Transverse colon (tissue), 4 donors: Measurements from ENCODE around the gene KCNH1. TPM values are rescaled to one million over a fixed set of nuclear protein-coding genes. Genes with fewer than 3 reads are reported as not detected.
"Not testable (repeated sequence)": the region's sequence is repeated elsewhere in the genome, so short reads cannot be mapped to it uniquely, and the experiment has no call there.

ENCODE experiments used
- DNase-seq: peaks from one replicate; pipeline ENCODE4 v3.0.0-alpha.2; 2019
- H3K27ac ChIP-seq, 4 donors: fragments of 200-600 bp; sonication (generic); 2 replicates each; pipeline ENCODE4 v1.5.1; 2016 to 2018; ENCODE audit warnings: inconsistent platforms in 4 of 4
- H3K27me3 ChIP-seq: fragments of 200-600 bp; sonication (generic); 2 replicates; pipeline ENCODE4 v1.5.1; 2017; ENCODE audit warnings: inconsistent platforms
- H3K36me3 ChIP-seq, 4 donors: fragments of 200-600 bp; sonication (generic); 2 replicates each; pipeline ENCODE4 v1.5.1; 2017 to 2019; ENCODE audit warnings: inconsistent platforms in 4 of 4
- H3K4me1 ChIP-seq, 4 donors: fragments of 200-600 bp; sonication (generic); 2 replicates each; pipeline ENCODE4 v1.5.1; 2017 to 2020; ENCODE audit warnings: inconsistent platforms in 4 of 4
- H3K4me3 ChIP-seq, 4 donors: fragments of 200-600 bp; sonication (generic); 1 replicate in 1 of 4; 2 replicates in 3 of 4; pipeline versions ENCODE4 v1.5.1 to v1.6.1; 2017 to 2019; ENCODE audit warnings: inconsistent platforms in 4 of 4
- H3K9me3 ChIP-seq, 2 donors: fragments of 200-600 bp; sonication (generic); 2 replicates each; pipeline ENCODE4 v1.5.1; 2017 to 2019; ENCODE audit warnings: inconsistent platforms in 2 of 2
- EP300 ChIP-seq: sonication (generic); formaldehyde crosslinking; IDR thresholded peaks from one replicate; pipeline ENCODE4 v1.6.1; 2017; ENCODE audit warnings: antibody characterized with exemption, low read depth
- POLR2A ChIP-seq: fragments of 450-650 bp; IDR thresholded peaks from one replicate; pipeline ENCODE4 v1.6.1; 2016; ENCODE audit warnings: antibody characterized with exemption, mild to moderate bottlenecking, moderate library complexity
- POLR2AphosphoS5 ChIP-seq, 3 donors: sonication (generic); formaldehyde crosslinking; IDR thresholded peaks; one replicate each; pipeline ENCODE4 v1.6.1; 2016; ENCODE audit warnings: antibody characterized with exemption in 3 of 3
- WGBS, 2 donors: methylation state at CpG; one replicate each; pipeline ENCODE4 v1.1.5; 2018; ENCODE audit warnings: low coverage in 1 of 2; 5-methylcytosine and 5-hydroxymethylcytosine counted together
- in situ Hi-C, 4 donors: fragments of 200-750 bp; cut with MboI; loops; one replicate each; pipeline versions ENCODE4 v1.15.0 to v1.15.1; 2017; ENCODE audit warnings: low sequenced_read_pairs in 3 of 4, low pct_ligation_motif_present in 1 of 4, low pct_unique_long_range_greater_than_20kb in 1 of 4
- intact Hi-C: fragments of 100-400 bp; cut with DNase I; formaldehyde crosslinking; loops from one replicate; pipeline ENCODE4 v1.15.1; 2023; ENCODE audit warnings: low total_unique reads
- total RNA-seq, 4 donors: library from RNA; depleted of rRNA; stranded (reverse); fragments of >200 nt; gene quantifications; one replicate each; pipeline ENCODE4 v1.1.0, GENCODE V29; 2016
- TF ChIP-seq, protein P1 (sequence below), 5 experiments: fragments of 200-600 bp in 3 of 5; fragments of 450-650 bp in 2 of 5; sonication (generic) in 3 of 5; IDR thresholded peaks; 1 replicate in 2 of 5; 2 replicates in 3 of 5; pipeline ENCODE4 v1.5.1; 2016 to 2017; ENCODE audit warnings: antibody characterized with exemption in 5 of 5, inconsistent platforms in 3 of 5, mild to moderate bottlenecking in 2 of 5, moderate library complexity in 1 of 5

KCNH1 gene
- total RNA-seq, 4 donors from 2014 or later = 0.55 to 9.4 (median 2.2) TPM

- no peak overlapping the region for H3K27ac ChIP-seq
- no peak for DNase-seq
- in situ Hi-C loops (no loop called here), intact Hi-C loops (no loop called here)
- H3K4me1 ChIP-seq = no peaks in the 10 kb centered on the region
- WGBS, 2 donors = 46 to 62% methylated on average over 3 to 5 of the region's 5 CpGs
- H3K4me3 ChIP-seq = no peak overlapping the region
- H3K9me3 ChIP-seq = no peaks in the 10 kb centered on the region
- TF ChIP-seq POLR2AphosphoS5 (IDR thresholded peaks at IDR 0.05) (no peak), POLR2A (no peak), EP300 (no peak)
- TF ChIP-seq, protein P1, sequence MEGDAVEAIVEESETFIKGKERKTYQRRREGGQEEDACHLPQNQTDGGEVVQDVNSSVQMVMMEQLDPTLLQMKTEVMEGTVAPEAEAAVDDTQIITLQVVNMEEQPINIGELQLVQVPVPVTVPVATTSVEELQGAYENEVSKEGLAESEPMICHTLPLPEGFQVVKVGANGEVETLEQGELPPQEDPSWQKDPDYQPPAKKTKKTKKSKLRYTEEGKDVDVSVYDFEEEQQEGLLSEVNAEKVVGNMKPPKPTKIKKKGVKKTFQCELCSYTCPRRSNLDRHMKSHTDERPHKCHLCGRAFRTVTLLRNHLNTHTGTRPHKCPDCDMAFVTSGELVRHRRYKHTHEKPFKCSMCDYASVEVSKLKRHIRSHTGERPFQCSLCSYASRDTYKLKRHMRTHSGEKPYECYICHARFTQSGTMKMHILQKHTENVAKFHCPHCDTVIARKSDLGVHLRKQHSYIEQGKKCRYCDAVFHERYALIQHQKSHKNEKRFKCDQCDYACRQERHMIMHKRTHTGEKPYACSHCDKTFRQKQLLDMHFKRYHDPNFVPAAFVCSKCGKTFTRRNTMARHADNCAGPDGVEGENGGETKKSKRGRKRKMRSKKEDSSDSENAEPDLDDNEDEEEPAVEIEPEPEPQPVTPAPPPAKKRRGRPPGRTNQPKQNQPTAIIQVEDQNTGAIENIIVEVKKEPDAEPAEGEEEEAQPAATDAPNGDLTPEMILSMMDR (IDR thresholded peaks at IDR 0.05) = no peak
- H3K27me3 ChIP-seq = no peaks in the 10 kb centered on the region
- no peaks in the 10 kb centered on the region for H3K36me3 ChIP-seq
These were observed 124.0 kb downstream of the KCNH1 start for GRCh38 chr1:211009944-211010343.

- H3K27ac ChIP-seq = no peak overlapping the region
- TF ChIP-seq POLR2A = no peak
- no peak for TF ChIP-seq POLR2AphosphoS5 (IDR thresholded peaks at IDR 0.05)
- no peaks in the 10 kb centered on the region for H3K9me3 ChIP-seq
- intact Hi-C loops = no loop called here
- 93 to 95% methylated on average over 1 of the region's 1 CpG for WGBS, 2 donors
- no peaks in the 10 kb centered on the region for H3K4me1 ChIP-seq
- H3K4me3 ChIP-seq = no peak overlapping the region
- H3K27me3 ChIP-seq = no peaks in the 10 kb centered on the region
- no peak for DNase-seq
- no peaks in the 10 kb centered on the region for H3K36me3 ChIP-seq
- in situ Hi-C loops = no loop called here
These were observed 126.1 kb downstream of the KCNH1 start for GRCh38 chr1:211007830-211008229.

GRCh38 chr1:210995931-210996330 is 138.0 kb downstream of the KCNH1 start:
- 86 to 95% methylated on average over 5 to 13 of the region's 13 CpGs for WGBS, 2 donors
- in situ Hi-C loops, H3K27me3 ChIP-seq, H3K9me3 ChIP-seq, H3K4me3 ChIP-seq, H3K27ac ChIP-seq, intact Hi-C loops, H3K36me3 ChIP-seq, H3K4me1 ChIP-seq, DNase-seq: not testable (repeated sequence)

DNA sequence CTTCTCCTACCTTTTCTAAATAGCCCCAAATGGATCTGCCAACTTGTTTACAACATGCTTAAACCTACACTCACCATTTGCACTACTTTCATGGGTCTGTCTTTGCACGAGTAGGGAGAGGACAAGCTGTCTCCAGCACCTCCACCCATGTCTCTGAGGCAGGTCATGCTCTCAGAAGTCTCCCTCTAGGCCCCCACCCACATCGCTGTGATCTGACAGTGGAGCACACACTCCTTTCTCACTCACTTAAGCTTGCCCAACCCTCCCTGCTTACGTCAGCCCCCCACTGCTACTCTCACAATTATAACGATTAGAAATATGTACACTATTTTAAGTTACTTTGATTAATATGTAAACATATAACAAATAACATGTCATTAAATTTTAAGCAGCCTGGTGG is 141.1 kb downstream of the KCNH1 start:
- Histone ChIP-seq H3K9me3 (no peaks in the 10 kb centered on the region), H3K27ac (no peak overlapping the region), H3K4me1 (no peaks in the 10 kb centered on the region), H3K36me3 (no peaks in the 10 kb centered on the region), H3K4me3 (no peak overlapping the region), H3K27me3 (no peaks in the 10 kb centered on the region)
- in situ Hi-C loops = no loop called here
- intact Hi-C loops = no loop called here
- TF ChIP-seq EP300 (no peak), POLR2AphosphoS5 (IDR thresholded peaks at IDR 0.05) (no peak), POLR2A (no peak)
- TF ChIP-seq, protein P1 (IDR thresholded peaks at IDR 0.05) = no peak
- DNase-seq = no peak
- WGBS, 2 donors = 59 to 65% methylated on average over 2 to 4 of the region's 4 CpGs

DNA sequence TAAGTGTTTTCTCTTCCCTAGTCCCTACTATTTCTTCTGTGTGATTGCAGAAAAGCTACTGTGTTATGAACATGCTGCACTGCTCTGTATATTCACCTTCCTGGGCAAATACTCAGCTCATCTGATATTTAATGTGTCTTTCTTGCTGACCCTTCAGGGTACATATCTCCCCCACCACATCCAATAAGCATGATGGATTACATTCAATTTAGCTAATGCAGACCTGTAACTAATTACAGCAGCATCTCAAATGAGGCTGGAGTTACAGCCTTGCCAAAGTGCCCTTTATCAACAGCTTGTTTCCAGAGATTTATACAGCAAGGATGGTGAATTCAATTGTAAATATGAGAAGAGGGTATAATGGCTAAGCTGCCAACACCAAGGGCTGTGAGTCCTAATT is 144.0 kb downstream of the KCNH1 start:
- H3K4me1 ChIP-seq = no peaks in the 10 kb centered on the region
- no peak overlapping the region for H3K27ac ChIP-seq
- no peak for TF ChIP-seq POLR2A
- TF ChIP-seq, protein P1 (IDR thresholded peaks at IDR 0.05) = no peak
- TF ChIP-seq POLR2AphosphoS5 (IDR thresholded peaks at IDR 0.05) = no peak
- no peak for TF ChIP-seq EP300
- no peaks in the 10 kb centered on the region for H3K27me3 ChIP-seq
- in situ Hi-C loops (no loop called here), intact Hi-C loops (no loop called here)
- no peaks in the 10 kb centered on the region for H3K9me3 ChIP-seq
- H3K36me3 ChIP-seq = no peaks in the 10 kb centered on the region
- no peak for DNase-seq
- no peak overlapping the region for H3K4me3 ChIP-seq
